K562 (cell line): ENCODE data around the gene SMPDL3B. TPM values are rescaled to one million over a fixed set of nuclear protein-coding genes. Genes with fewer than 3 reads are reported as not detected.

ENCODE experiments used
- ATAC-seq: fragments of 200-7000 bp; cut with Tn5 transposase; 3 replicates; pipeline ENCODE4 v1.9.1; 2020; ENCODE audit warnings: moderate library complexity
- BruUV-seq: library from RNA; stranded (reverse); fragments of 400-500 nt; replicated peaks from 2 replicates; lab custom pipeline; 2021; lab: Mats Ljungman, UMichigan
- CTCF ChIA-PET: fragments of 300-600 bp; formaldehyde crosslinking; extraction: SDS; loops from one replicate; lab custom pipeline; 2021; ENCODE audit warnings: low intra/inter-chr PET ratio; lab: Yijun Ruan, JAX
- POLR2A ChIA-PET: fragments of 300-600, 350-650 bp; sonication (Branson Sonifier 250); formaldehyde crosslinking; extraction: SDS; loops from one replicate; lab custom pipeline; 2021; ENCODE audit warnings: antibody characterized with exemption, inconsistent platforms; lab: Yijun Ruan, JAX
- DNase-seq, 4 experiments: peaks; one replicate each; pipeline versions ENCODE4 v3.0.0 to v3.0.0-alpha.2; 2011 to 2018; ENCODE audit warnings: low spot score in 3 of 4, mixed read lengths in 3 of 4; ENCODE audit errors: extremely low read depth in 1 of 4
- FAIRE-seq: peaks from 2 replicates; lab custom pipeline; 2011; peaks lifted over from hg19 to GRCh38; lab: Jason Lieb, UNC
- H2AFZ ChIP-seq: 2 replicates; pipeline ENCODE4 v1.6.0; 2011; ENCODE audit warnings: low read depth, low read length, control low read depth, inconsistent platforms
- H3K27ac ChIP-seq: fragments of 200-600 bp; 3 replicates; pipeline ENCODE4 v1.8.0; 2011; ENCODE audit warnings: low read depth, mild to moderate bottlenecking, control low read depth, inconsistent platforms, low read length, moderate library complexity, mixed read lengths; ENCODE audit errors: extremely low read depth
- H3K27me3 ChIP-seq, 2 experiments: fragments of 300-600 bp in 1 of 2; 2 replicates in 1 of 2; 3 replicates in 1 of 2; pipeline versions ENCODE4 v1.6.0 to v1.8.0; 2011; ENCODE audit warnings: inconsistent platforms in 2 of 2, low read length in 2 of 2, mild to moderate bottlenecking in 1 of 2, mixed read lengths in 1 of 2, moderate library complexity in 1 of 2; ENCODE audit not compliant: control insufficient read depth in 2 of 2, insufficient read depth in 2 of 2
- H3K36me3 ChIP-seq: fragments of 300-600 bp; 3 replicates; pipeline ENCODE4 v1.8.0; 2011; ENCODE audit warnings: mild to moderate bottlenecking, low read length, inconsistent platforms; ENCODE audit not compliant: control insufficient read depth, insufficient read depth
- H3K4me1 ChIP-seq, 2 experiments: fragments of 200-600 bp in 1 of 2; replicated peaks in 1 of 2; 2 replicates in 1 of 2; 3 replicates in 1 of 2; pipeline versions ENCODE4 v1.5.1 to v1.8.0; 2011; ENCODE audit warnings: inconsistent platforms in 2 of 2, low read length in 2 of 2, mild to moderate bottlenecking in 1 of 2, mixed read lengths in 1 of 2, moderate library complexity in 1 of 2; ENCODE audit not compliant: control insufficient read depth in 2 of 2, insufficient read depth in 2 of 2
- H3K4me2 ChIP-seq: 2 replicates; pipeline ENCODE4 v1.6.1; 2011; ENCODE audit warnings: low read length, control low read depth, inconsistent platforms, mixed read lengths; ENCODE audit not compliant: insufficient read depth
- H3K4me3 ChIP-seq: fragments of 200-600 bp; sonication (generic), shearing (Covaris generic); 2 replicates; pipeline ENCODE4 v1.5.1; 2016; ENCODE audit warnings: control low read depth, inconsistent platforms
- H3K79me2 ChIP-seq: fragments of 200-600 bp; 3 replicates; pipeline ENCODE4 v1.8.0; 2011; ENCODE audit warnings: low read length, inconsistent platforms; ENCODE audit not compliant: control insufficient read depth, insufficient read depth
- H3K9ac ChIP-seq, 2 experiments: 2 replicates each; pipeline versions ENCODE4 v1.6.0 to v1.6.1; 2011; ENCODE audit warnings: low read depth in 2 of 2, low read length in 2 of 2, control low read depth in 1 of 2, inconsistent platforms in 1 of 2, mild to moderate bottlenecking in 1 of 2, mixed read lengths in 1 of 2; ENCODE audit not compliant: insufficient read depth in 1 of 2
- H3K9me1 ChIP-seq: one replicate; pipeline ENCODE4 v1.6.0; 2011; ENCODE audit warnings: inconsistent platforms, mild to moderate bottlenecking, low read length, moderate library complexity; ENCODE audit not compliant: control insufficient read depth, insufficient read depth
- H3K9me3 ChIP-seq: replicated peaks from 2 replicates; pipeline ENCODE4 v1.5.1; 2011; ENCODE audit warnings: low read depth, low read length, inconsistent platforms; ENCODE audit not compliant: control insufficient read depth, insufficient read depth
- H4K20me1 ChIP-seq: replicated peaks from 2 replicates; pipeline ENCODE4 v1.6.1; 2011; ENCODE audit warnings: low read length, inconsistent platforms, mixed read lengths; ENCODE audit not compliant: control insufficient read depth, insufficient read depth
- ETV1 ChIP-seq: fragments of 450-650 bp; conservative IDR thresholded peaks from 2 replicates; pipeline ENCODE4 v1.6.1; 2016; ENCODE audit warnings: missing genetic modification characterization, control low read depth, low read depth, missing compliant biosample characterization
- SNRNP70 ChIP-seq: fragments of 200-400 bp; formaldehyde crosslinking; optimal IDR thresholded peaks from 2 replicates; pipeline ENCODE3; 2017; ENCODE audit warnings: low read depth, low read length
- TEAD2 ChIP-seq: fragments of 450-650 bp; IDR thresholded peaks from 2 replicates; pipeline ENCODE4 v1.6.1; 2016; ENCODE audit warnings: missing genetic modification characterization, control low read depth, missing compliant biosample characterization
- ZNF551 ChIP-seq: fragments of 250-450 bp; sonication (Bioruptor Pico); IDR thresholded peaks from 2 replicates; pipeline ENCODE4 v1.5.0; 2021; ENCODE audit warnings: mild to moderate bottlenecking, moderate library complexity
- WGBS: fragments of 100-300 bp; shearing (Covaris generic); methylation state at CpG from one replicate; pipeline ENCODE4 v1.1.6; 2016; ENCODE audit warnings: low coverage, mixed read lengths; ENCODE audit not compliant: insufficient coverage; ENCODE audit errors: missing lambda C conversion rate; 5-methylcytosine and 5-hydroxymethylcytosine counted together
- in situ Hi-C: fragments of 300-500 bp; cut with MboI; formaldehyde crosslinking; loops from 4 replicates; pipeline ENCODE4 v1.15.0; 2018; ENCODE audit warnings: inconsistent platforms, mixed read lengths
- intact Hi-C: fragments of 100-400 bp; cut with micrococcal nuclease; formaldehyde crosslinking; loops from 2 replicates; pipeline ENCODE4 v1.14.2; 2022
- polyA plus RNA-seq, 8 experiments: library from polyadenylated mRNA; depleted of rRNA in 4 of 8; stranded (reverse) in 5 of 8; unstranded in 3 of 8; fragments of >200 nt; fragmentation: Nextera tagmentation in 2 of 8; fragmentation: Illumina TruSeq in 1 of 8; extraction: Ambion mirVana in 2 of 8; extraction: Trizol in 1 of 8; gene quantifications; 2 replicates each; pipeline versions ENCODE4 v1.2.1 to v1.2.3, GENCODE V29; 2011 to 2014; ENCODE audit warnings: inconsistent platforms in 1 of 8, missing spikeins in 1 of 8
- total RNA-seq, 7 experiments: library from RNA; depleted of rRNA in 6 of 7; stranded (reverse); fragments of >200 nt in 6 of 7; fragmentation: Illumina TruSeq in 2 of 7; extraction: Trizol in 2 of 7; gene quantifications; 2 replicates each; pipeline versions ENCODE4 v1.2.1 to v1.2.3, GENCODE V29; 2011 to 2021; ENCODE audit warnings: low replicate concordance in 1 of 7
- TF ChIP-seq, protein P1 (sequence below): sonication (generic); formaldehyde crosslinking; IDR thresholded peaks from 2 replicates; pipeline ENCODE4 v1.8.1; 2023; ENCODE audit warnings: missing genetic modification reagents, mild to moderate bottlenecking, borderline replicate concordance
- TF ChIP-seq, protein P2 (sequence below): fragments of 450-650 bp; IDR thresholded peaks from 2 replicates; pipeline ENCODE4 v1.6.1; 2017; ENCODE audit warnings: antibody characterized with exemption
- TF ChIP-seq, protein P3 (sequence below): fragments of 250-450 bp; sonication (Bioruptor Pico); IDR thresholded peaks from 2 replicates; pipeline ENCODE4 v1.4.0; 2020; ENCODE audit warnings: borderline replicate concordance

Gene SMPDL3B
- total and polyA plus RNA-seq, 9 of the 15 experiments (the other 6 are each of a cell fraction or from before 2014, with no cell fraction given) = 0.07 to 1.2 (median 0.73) TPM

DNA sequence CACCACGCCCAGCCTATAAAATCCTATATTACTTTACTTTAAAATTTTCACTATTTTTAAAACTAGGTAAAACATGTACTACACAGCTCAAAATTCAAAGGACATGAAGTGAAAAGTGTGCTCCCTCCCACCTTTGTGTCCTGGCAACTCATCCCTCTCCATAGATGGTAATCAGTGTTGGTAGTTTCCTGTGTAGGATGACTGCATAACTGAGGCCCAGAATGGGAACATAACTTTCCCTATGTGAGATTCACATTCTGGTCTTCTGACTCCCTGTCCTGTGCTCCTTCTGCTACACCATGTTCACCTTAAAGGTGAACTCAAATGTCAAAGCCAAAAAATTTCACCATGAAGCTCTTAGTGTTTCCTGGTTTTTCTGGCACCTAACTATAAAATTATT is 64.3 kb downstream of the SMPDL3B start:
- Histone ChIP-seq H3K27me3 (no peaks in the 10 kb centered on the region), H4K20me1 (no peaks in the 10 kb centered on the region), H3K9ac (no peak overlapping the region), H3K4me1 (peaks cover 0 to 4% of the 10 kb centered on the region in 2 experiments; a peak in 3 of 5 replicates), H3K4me2 (no peak overlapping the region), H3K9me3 (0 out of 2 replicates have a peak, but pooled peaks cover 2% of the 10 kb centered on the region), H3K27ac (no peak overlapping the region), H3K36me3 (peaks cover 79% of the 10 kb centered on the region), H2AFZ (no peak overlapping the region), H3K79me2 (no peaks in the 10 kb centered on the region; the same call in 2 of the 3 replicates), H3K4me3 (no peak overlapping the region), H3K9me1 (no peaks in the 10 kb centered on the region)
- ChIA-PET POLR2A (interaction anchor here (1.7 kb wide), 1 partner anchor 11 kb away, joined by 5 read pairs; no protein-coding TSS in a partner anchor), CTCF (no interaction called here)
- no TSS peak for BruUV-seq
- DNase-seq (no peak), ATAC-seq (no peak), FAIRE-seq (peak; percentile 29)
- intact Hi-C loops = no loop called here
- in situ Hi-C loops = no loop called here
- TF ChIP-seq, protein P1, sequence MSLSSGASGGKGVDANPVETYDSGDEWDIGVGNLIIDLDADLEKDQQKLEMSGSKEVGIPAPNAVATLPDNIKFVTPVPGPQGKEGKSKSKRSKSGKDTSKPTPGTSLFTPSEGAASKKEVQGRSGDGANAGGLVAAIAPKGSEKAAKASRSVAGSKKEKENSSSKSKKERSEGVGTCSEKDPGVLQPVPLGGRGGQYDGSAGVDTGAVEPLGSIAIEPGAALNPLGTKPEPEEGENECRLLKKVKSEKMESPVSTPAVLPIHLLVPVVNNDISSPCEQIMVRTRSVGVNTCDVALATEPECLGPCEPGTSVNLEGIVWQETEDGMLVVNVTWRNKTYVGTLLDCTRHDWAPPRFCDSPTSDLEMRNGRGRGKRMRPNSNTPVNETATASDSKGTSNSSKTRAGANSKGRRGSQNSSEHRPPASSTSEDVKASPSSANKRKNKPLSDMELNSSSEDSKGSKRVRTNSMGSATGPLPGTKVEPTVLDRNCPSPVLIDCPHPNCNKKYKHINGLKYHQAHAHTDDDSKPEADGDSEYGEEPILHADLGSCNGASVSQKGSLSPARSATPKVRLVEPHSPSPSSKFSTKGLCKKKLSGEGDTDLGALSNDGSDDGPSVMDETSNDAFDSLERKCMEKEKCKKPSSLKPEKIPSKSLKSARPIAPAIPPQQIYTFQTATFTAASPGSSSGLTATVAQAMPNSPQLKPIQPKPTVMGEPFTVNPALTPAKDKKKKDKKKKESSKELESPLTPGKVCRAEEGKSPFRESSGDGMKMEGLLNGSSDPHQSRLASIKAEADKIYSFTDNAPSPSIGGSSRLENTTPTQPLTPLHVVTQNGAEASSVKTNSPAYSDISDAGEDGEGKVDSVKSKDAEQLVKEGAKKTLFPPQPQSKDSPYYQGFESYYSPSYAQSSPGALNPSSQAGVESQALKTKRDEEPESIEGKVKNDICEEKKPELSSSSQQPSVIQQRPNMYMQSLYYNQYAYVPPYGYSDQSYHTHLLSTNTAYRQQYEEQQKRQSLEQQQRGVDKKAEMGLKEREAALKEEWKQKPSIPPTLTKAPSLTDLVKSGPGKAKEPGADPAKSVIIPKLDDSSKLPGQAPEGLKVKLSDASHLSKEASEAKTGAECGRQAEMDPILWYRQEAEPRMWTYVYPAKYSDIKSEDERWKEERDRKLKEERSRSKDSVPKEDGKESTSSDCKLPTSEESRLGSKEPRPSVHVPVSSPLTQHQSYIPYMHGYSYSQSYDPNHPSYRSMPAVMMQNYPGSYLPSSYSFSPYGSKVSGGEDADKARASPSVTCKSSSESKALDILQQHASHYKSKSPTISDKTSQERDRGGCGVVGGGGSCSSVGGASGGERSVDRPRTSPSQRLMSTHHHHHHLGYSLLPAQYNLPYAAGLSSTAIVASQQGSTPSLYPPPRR = no peak
- TF ChIP-seq, protein P2, sequence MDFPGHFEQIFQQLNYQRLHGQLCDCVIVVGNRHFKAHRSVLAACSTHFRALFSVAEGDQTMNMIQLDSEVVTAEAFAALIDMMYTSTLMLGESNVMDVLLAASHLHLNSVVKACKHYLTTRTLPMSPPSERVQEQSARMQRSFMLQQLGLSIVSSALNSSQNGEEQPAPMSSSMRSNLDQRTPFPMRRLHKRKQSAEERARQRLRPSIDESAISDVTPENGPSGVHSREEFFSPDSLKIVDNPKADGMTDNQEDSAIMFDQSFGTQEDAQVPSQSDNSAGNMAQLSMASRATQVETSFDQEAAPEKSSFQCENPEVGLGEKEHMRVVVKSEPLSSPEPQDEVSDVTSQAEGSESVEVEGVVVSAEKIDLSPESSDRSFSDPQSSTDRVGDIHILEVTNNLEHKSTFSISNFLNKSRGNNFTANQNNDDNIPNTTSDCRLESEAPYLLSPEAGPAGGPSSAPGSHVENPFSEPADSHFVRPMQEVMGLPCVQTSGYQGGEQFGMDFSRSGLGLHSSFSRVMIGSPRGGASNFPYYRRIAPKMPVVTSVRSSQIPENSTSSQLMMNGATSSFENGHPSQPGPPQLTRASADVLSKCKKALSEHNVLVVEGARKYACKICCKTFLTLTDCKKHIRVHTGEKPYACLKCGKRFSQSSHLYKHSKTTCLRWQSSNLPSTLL = no peak
- TF ChIP-seq, protein P3, sequence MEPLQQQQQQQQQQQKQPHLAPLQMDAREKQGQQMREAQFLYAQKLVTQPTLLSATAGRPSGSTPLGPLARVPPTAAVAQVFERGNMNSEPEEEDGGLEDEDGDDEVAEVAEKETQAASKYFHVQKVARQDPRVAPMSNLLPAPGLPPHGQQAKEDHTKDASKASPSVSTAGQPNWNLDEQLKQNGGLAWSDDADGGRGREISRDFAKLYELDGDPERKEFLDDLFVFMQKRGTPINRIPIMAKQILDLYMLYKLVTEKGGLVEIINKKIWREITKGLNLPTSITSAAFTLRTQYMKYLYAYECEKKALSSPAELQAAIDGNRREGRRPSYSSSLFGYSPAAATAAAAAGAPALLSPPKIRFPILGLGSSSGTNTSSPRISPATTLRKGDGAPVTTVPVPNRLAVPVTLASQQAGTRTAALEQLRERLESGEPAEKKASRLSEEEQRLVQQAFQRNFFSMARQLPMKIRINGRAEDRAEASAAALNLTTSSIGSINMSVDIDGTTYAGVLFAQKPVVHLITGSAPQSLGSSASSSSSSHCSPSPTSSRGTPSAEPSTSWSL = no peak
- peak; percentile 53 for TF ChIP-seq ETV1
- no peak for TF ChIP-seq ZNF551
- 0 out of 2 replicates have a peak, but pooled peaks have one; percentile 13 for TF ChIP-seq TEAD2 (tag)
- no peak for TF ChIP-seq SNRNP70
- 100% methylated on average over 1 of the region's 1 CpG for WGBS
